ENCODE measurements around the gene RGS9.

Gene RGS9

GRCh38 chr17:65219707-65220106 lies 82.5 kb downstream of the RGS9 start:
- no peak overlapping the region for H3K4me3 ChIP-seq (replicated peaks; ENCODE audit: low read depth, low read length)
- no peak for DNase-seq (ENCODE audit: extremely low read depth, insufficient read length)
- no peak for TF ChIP-seq CTCF (IDR thresholded peaks at IDR 0.05; ENCODE audit: insufficient read depth, low read length, poor library complexity, severe bottlenecking)
- H3K36me3 ChIP-seq (ENCODE audit: control insufficient read depth, insufficient read depth, low read length): no peaks in the 10 kb centered on the region
- no peaks in the 10 kb centered on the region for H3K27me3 ChIP-seq (replicated peaks; ENCODE audit: control insufficient read depth, insufficient read depth, low read length)

DNA sequence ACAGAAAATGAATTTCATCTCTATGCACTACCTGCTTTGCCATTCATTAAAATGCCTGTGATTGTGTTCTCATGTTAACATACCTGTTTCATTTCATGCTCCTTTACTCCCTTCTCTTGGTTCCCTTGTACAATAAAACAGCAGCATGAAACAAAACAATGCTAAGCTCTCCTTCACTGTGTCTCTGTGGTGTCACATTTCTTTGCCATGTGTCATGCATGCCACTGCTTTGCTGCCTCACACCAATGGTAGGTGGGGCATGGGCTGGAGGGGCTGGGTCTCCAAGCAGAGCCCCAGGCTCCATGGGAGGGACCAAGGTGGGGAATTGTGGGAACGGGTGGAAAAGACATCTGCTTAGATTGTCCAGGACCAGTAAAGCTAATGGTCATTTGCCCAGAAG lies 83.6 kb downstream of the RGS9 start:
- no peak for TF ChIP-seq CTCF (IDR thresholded peaks at IDR 0.05; ENCODE audit: insufficient read depth, low read length, poor library complexity, severe bottlenecking)
- H3K4me3 ChIP-seq (replicated peaks; ENCODE audit: low read depth, low read length): no peak overlapping the region
- no peaks in the 10 kb centered on the region for H3K36me3 ChIP-seq (ENCODE audit: control insufficient read depth, insufficient read depth, low read length)
- DNase-seq (ENCODE audit: extremely low read depth, insufficient read length): no peak
- no peaks in the 10 kb centered on the region for H3K27me3 ChIP-seq (replicated peaks; ENCODE audit: control insufficient read depth, insufficient read depth, low read length)

DNA sequence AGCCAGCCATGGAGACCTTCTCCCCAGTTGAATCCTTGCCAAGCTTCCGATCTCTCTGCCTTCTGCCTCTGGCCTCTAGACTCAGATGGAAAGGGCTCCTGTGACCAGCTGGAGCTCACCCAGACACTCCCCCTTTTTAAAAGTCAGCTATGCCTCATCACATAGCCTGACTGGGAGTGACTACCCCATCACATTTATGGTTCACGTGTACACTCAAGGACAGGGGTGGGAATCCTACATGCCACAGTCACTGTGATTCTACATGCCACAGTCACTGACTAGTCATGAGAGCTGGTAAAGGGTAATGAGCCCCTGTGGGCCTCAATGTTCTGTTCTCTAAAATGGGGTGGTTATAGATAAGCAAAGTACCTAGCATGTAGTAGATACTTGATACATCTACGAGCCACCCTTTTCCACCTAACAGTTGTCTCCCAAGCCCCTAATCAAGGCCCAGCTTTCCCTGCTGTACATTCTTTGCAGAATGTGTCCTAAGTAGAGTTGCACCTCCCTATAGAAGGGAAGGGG lies 85.1 kb downstream of the RGS9 start:
- no peaks in the 10 kb centered on the region for H3K36me3 ChIP-seq (ENCODE audit: control insufficient read depth, insufficient read depth, low read length)
- H3K4me3 ChIP-seq (replicated peaks; ENCODE audit: low read depth, low read length): no peak overlapping the region
- no peak for TF ChIP-seq CTCF (IDR thresholded peaks at IDR 0.05; ENCODE audit: insufficient read depth, low read length, poor library complexity, severe bottlenecking)
- no peak for DNase-seq (ENCODE audit: extremely low read depth, insufficient read length)
- no peaks in the 10 kb centered on the region for H3K27me3 ChIP-seq (replicated peaks; ENCODE audit: control insufficient read depth, insufficient read depth, low read length)

DNA sequence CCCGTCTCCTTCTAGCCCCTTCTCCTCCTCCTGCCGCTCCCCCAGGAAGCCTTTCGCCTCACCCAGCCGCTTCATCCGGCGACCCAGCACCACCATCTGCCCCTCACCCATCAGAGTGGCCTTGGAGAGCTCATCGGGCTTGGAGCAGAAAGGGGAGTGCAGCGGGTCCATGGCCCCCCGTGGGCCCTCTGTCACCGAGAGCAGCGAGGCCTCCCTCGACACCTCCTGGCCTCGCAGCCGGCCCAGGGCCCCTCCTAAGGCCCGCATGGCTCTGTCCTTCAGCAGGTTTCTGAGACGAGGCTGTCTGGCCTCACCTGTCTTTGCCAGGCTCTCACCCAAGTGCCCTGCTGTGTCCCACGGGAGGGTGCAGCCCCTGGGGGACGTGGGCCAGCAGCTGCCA lies 87.9 kb downstream of the RGS9 start:
- no peaks in the 10 kb centered on the region for H3K27me3 ChIP-seq (replicated peaks; ENCODE audit: control insufficient read depth, insufficient read depth, low read length)
- no peak for TF ChIP-seq CTCF (IDR thresholded peaks at IDR 0.05; ENCODE audit: insufficient read depth, low read length, poor library complexity, severe bottlenecking)
- H3K36me3 ChIP-seq (ENCODE audit: control insufficient read depth, insufficient read depth, low read length): no peaks in the 10 kb centered on the region
- no peak for DNase-seq (ENCODE audit: extremely low read depth, insufficient read length)
- no peak overlapping the region for H3K4me3 ChIP-seq (replicated peaks; ENCODE audit: low read depth, low read length)

DNA sequence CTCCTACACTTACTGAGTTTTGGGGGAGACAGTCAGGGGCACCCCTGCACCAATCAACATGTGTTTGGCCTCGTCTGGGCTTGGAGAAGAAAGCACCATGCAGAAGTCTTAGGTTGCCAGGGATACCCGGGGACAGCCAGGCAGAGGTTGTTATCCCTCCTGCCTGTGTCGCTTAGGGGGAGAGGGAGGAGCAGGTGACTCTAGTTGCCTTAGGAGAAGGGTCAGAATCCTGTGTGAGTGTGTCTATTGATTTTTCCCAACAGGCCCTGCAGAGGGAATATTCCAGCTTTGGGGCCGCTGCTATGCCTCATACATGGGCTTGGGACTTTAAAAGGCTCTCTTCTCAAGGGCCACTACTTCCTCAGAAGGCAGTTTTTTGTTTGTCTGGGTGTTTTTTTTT lies 89.1 kb downstream of the RGS9 start:
- Histone ChIP-seq H3K36me3 (ENCODE audit: control insufficient read depth, insufficient read depth, low read length) (no peaks in the 10 kb centered on the region), H3K27me3 (replicated peaks; ENCODE audit: control insufficient read depth, insufficient read depth, low read length) (no peaks in the 10 kb centered on the region), H3K4me3 (replicated peaks; ENCODE audit: low read depth, low read length) (no peak overlapping the region)
- no peak for DNase-seq (ENCODE audit: extremely low read depth, insufficient read length)
- no peak for TF ChIP-seq CTCF (IDR thresholded peaks at IDR 0.05; ENCODE audit: insufficient read depth, low read length, poor library complexity, severe bottlenecking)

GRCh38 chr17:65227637-65228036 lies 90.5 kb downstream of the RGS9 start:
- TF ChIP-seq CTCF (IDR thresholded peaks at IDR 0.05; ENCODE audit: insufficient read depth, low read length, poor library complexity, severe bottlenecking): no peak
- DNase-seq (ENCODE audit: extremely low read depth, insufficient read length): no peak
- Histone ChIP-seq H3K4me3 (replicated peaks; ENCODE audit: low read depth, low read length) (no peak overlapping the region), H3K27me3 (replicated peaks; ENCODE audit: control insufficient read depth, insufficient read depth, low read length) (no peaks in the 10 kb centered on the region), H3K36me3 (ENCODE audit: control insufficient read depth, insufficient read depth, low read length) (no peaks in the 10 kb centered on the region)

Measured in GM06990 (cell line).